GM21723 (cell line): ENCODE measurements around the gene EIF2AK3.
"Not testable (repeated sequence)": the region's sequence is repeated elsewhere in the genome, so short reads cannot be mapped to it uniquely, and the experiment has no call there.

Experiments
- ATAC-seq: cut with Tn5 transposase; IDR thresholded peaks from one replicate; pipeline ENCODE4 v1.9.1; 2021; ENCODE audit warnings: mild to moderate bottlenecking, moderate library complexity; ENCODE audit not compliant: unreplicated experiment

Gene EIF2AK3

GRCh38 chr2:88627055-88627855 is at the start of gene EIF2AK3:
Gene EIF2AK3 (minus strand): TSS chr2:88627464. CDS start chr2:88627274, 190 bp downstream.
- peak; percentile 87 for ATAC-seq

DNA sequence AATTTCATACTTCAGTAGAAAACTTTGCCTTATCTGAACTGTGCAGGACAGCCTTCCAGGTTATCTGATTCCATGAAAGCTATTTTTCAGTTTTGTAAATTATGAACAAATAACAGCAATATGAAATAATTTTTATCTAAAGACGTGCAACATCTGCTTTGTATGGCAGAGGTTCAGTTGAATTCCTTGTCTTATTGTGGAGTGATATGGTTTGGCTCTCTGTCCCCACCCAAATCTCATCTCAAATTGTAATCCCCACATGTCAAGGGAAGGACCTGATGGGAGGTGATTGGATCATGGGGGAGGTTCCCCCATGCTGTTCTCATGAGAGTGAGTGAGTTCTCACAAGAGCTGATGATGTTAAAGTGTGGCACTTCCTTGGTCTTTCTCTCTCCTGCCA is 46.1 kb upstream of the EIF2AK3 start:
- ATAC-seq = no peak

- no peak for ATAC-seq
Measured at GRCh38 chr2:88671786-88672427, 44.6 kb upstream of the EIF2AK3 start.

DNA sequence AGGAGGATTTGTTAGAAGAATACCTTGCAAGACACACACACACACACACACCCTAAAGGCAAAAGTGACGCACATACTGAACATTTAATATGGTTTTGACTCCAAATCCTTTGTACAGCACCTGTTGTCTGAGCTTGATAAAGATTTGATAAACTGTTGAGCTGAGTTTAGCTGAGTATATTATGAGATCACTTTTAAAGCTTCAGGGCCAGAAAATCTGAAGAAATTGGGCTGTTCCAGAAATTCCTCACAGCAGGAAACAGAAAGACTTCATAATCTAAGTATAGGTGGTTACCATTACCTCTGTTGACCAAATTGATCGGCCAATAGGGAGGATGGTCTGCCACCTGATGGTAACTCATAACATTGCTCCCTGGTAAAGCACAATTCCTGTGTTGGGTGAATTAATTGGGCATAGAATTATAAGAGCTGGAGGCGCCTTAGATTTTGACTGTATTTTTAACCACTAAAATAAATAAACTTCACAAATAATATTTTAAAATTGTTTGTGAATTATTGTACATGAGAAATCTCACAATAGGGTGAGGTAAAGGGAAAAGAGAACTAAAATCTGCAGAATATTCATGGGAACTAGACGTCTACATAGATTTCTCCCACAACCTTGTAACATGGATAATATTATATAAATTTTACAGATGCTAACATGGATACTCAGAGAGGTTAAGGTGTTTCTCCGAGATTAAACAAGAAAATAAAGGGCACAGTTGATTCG is 42.4 kb upstream of the EIF2AK3 start:
- peak; percentile 81 for ATAC-seq

GRCh38 chr2:88668862-88669261 is 41.6 kb upstream of the EIF2AK3 start:
- no peak for ATAC-seq

GRCh38 chr2:88667219-88667618 is 40.0 kb upstream of the EIF2AK3 start:
- no peak for ATAC-seq

GRCh38 chr2:88666576-88666975 is 39.3 kb upstream of the EIF2AK3 start:
- no peak for ATAC-seq

GRCh38 chr2:88660622-88661021 is 33.4 kb upstream of the EIF2AK3 start:
- ATAC-seq = no peak

- ATAC-seq = no peak
Measured at GRCh38 chr2:88659538-88659915, 32.3 kb upstream of the EIF2AK3 start.

DNA sequence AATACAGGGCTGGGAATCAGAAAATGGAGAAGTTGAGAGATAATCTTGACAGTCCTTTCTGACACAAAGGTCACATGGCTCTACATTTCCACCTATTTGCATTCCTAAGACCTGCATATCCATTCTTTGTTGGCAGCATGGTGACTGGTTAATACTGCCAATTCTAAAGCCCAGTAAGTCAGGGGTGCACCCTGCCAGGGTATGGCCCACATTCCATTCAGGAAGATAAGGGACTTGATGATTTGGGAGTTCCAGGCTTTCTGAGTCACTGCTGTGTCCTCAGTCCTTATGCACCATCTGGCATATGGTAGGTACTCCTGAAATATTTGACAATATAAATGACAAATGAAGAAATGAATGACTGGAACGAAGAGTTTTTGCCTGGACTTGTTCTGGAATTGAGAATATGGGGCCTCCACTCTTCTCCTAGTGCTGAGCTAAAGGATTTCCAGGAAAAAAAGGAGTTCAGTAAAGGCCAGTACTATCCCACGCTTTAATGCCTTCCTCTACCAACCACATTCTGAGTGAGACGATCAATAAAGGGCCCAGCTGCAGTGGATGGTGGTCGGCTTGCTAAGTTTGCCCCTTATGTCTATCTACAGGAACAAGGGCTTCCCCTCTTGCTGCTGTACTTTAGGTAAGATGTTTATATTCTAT is 31.7 kb upstream of the EIF2AK3 start:
- no peak for ATAC-seq

- ATAC-seq = no peak
Measured at GRCh38 chr2:88658326-88658725, 31.1 kb upstream of the EIF2AK3 start.

DNA sequence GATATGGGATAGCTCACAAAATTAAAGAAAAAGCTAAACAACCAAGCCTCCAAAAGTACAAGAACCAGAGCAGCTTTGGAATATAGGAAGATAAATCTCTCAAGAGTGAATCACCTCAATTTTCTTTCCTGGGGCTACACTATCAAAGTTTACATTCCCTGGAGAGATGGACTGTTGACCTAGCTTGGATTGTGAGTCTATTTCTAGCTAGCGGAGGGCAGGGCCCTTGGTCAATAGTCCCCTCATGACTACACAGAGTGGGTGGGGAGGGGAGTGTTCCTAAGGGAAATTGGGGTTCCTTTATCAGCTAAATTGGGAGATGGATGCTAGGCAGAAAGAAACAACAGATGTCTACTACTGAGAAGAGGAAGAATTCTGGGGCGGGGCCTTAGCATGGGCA is 29.9 kb upstream of the EIF2AK3 start:
- ATAC-seq = no peak

DNA sequence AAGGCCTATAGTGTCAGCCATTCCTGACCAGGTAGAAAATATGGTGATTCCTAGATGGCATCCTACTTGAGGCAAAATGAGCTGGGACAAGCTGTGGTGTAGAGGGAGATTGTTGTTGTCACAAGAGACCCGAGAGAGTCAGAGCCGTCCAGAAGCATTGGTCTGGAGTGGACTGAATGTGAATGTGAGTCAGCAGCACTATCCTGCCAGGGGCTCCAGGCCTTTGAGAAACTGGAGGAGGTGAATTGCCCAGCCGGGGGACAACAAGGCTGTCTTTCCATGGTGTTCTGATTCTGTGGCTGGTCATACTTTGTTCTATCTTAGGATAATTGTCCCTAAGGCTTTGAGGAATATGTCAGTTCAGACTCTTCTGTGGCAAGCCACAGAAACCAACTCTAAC is 29.4 kb upstream of the EIF2AK3 start:
- ATAC-seq = no peak

DNA sequence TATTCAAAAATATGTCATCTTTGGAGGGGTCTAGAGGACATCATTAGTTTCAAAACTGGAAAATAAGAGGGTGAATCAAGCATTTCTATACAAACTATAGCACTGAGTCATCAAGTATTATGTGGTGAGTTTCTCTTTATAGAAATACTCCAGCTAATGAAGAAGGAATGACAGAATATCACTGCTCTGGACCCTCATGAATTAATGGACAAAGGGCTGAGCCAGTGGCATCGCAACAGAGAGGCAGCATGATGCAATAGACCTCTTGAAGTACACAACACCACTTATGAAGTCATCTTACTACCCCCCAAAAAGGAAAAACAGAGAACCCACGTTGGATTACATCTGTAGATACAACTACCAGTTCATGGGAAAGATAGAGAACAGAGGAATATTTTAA is 27.4 kb upstream of the EIF2AK3 start:
- no peak for ATAC-seq

DNA sequence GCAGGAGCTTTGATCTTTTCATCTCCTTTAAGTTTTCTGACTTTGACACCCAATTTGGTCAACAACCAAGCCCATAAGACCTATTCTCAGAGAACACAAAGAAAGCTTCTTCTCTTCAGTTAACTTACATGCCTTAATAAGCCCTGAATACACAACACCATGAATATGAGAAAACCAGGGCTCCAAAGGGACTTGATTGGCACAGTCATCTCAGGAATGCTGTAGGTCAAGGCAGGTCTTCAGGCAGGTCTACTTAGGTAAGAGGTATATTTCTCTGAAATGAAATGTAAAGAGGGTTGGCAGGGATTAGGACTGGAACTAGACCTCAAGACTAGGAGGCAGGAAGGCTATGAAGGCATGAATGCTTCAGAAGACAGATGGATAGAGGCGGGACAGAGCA is 24.4 kb upstream of the EIF2AK3 start:
- no peak for ATAC-seq

DNA sequence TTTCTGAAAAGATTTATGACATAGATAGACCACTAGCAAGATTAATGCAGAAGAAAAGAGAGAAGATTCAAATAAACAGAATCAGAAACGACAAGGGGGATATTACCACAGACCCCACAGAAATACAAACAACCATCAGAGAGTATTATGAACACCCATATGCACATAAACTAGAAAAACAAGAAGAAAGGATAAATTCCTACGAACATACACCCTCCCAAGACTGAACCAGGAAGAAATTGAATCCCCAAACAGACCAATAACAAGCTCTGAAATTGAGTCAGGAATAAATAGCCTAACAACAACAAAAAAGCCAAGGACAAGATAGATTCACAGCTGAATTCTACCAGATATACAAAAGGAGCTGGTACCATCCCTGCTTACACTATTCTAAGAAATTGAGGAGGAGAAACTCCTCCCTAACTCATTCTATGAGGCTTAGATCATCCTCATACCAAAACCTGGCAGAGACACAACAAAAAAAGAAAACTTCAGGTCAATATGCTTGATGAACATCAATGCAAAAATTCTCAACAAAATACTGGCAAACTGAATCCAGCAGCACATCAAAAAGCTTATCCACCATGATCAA is 18.1 kb upstream of the EIF2AK3 start:
- not testable (repeated sequence) for ATAC-seq

GRCh38 chr2:88642278-88642677 is 15.0 kb upstream of the EIF2AK3 start:
- no peak for ATAC-seq

DNA sequence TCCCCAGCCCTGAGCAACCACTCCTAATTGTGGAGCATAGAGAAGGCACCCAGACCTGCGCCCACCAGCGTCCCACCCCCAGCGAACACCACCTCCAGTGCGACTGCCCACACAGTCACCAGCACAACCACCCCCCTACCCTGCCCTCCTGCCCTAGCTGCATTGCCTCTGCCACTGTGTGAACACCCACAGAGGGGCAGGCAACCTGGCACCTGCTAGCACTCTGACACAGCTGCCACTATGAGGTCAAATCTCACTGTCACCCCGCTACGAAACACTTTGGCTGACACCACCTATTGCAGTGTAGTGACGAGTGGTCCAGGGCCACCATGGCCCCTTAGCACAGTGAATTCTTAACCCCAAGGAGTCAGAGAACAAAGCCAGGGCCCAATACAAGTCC is 14.1 kb upstream of the EIF2AK3 start:
- no peak for ATAC-seq

DNA sequence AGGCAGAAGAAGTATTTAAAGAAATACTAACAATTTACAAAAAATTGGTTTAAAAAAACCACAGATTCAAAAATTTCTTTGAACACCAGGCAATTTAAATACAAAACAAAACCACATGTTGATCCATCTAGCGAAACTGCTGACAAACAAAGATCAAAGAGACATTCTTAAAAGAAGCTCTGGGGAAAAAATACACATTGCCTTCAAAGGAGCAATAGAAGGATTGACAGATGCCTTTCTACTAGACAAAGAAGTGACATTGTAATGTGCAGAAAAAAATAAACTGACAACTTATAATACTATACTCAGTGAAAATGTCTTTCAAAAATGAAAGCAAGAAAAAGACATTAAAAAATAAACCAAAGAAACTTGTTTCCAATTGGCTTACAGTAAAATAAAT is 12.6 kb upstream of the EIF2AK3 start:
- ATAC-seq = no peak

- ATAC-seq = no peak
Measured at GRCh38 chr2:88638743-88639142, 11.5 kb upstream of the EIF2AK3 start.

DNA sequence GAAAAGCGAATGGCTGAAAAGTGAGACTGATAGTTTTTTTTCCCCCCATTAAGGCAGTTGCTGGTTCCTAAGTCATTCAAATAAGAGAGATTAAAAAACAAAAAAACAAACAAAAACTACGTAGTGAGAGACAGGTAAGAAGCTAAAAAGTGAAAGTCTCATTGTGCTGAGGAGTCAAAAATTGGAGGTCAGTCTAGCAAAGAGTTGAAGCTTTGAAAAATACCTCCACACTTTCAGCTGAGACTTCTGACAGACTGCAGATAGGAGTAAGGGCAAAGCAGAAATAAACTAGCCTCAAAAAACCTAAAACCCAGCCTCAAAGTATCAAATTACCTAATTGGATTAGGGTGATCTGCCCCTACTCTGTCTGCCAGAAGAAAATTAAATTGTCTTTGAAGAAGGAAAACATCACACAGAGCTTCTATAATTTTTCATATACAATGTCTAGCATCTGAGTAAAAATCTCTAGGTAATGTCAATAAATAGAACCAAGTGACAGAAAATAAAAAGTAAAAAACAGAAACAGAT is 10.9 kb upstream of the EIF2AK3 start:
- no peak for ATAC-seq
